Sigmoid colon (tissue), 7 donors: ENCODE measurements around the gene TCF7. TPM values are rescaled to one million over a fixed set of nuclear protein-coding genes. Genes with fewer than 3 reads are reported as not detected.
A peak's percentile ranks its signal among the peaks of the same experiment; 100 is the strongest.

Source experiments
- DNase-seq: peaks from one replicate; pipeline ENCODE4 v3.0.0-alpha.2; 2019
- H3K27ac ChIP-seq, 4 donors: fragments of 200-600 bp; sonication (generic); one replicate each; pipeline ENCODE4 v1.5.1; 2016 to 2019; ENCODE audit warnings: mild to moderate bottlenecking in 1 of 4
- H3K27me3 ChIP-seq, 3 donors: fragments of 200-600 bp; sonication (generic); one replicate each; pipeline ENCODE4 v1.5.1; 2019; ENCODE audit warnings: mild to moderate bottlenecking in 1 of 3
- H3K36me3 ChIP-seq, 4 donors: fragments of 200-600 bp; sonication (generic); one replicate each; pipeline ENCODE4 v1.5.1; 2016 to 2019
- H3K4me1 ChIP-seq, 4 donors: fragments of 200-600 bp; sonication (generic); one replicate each; pipeline ENCODE4 v1.5.1; 2017 to 2019
- H3K4me3 ChIP-seq, 4 donors: fragments of 200-600 bp; sonication (generic); one replicate each; pipeline ENCODE4 v1.5.1; 2017 to 2019; ENCODE audit warnings: mild to moderate bottlenecking in 2 of 4, moderate library complexity in 1 of 4
- H3K9me3 ChIP-seq, 4 donors: fragments of 200-600 bp in 3 of 4; sonication (generic) in 3 of 4; one replicate each; pipeline versions ENCODE4 v1.5.1 to v1.6.1; 2013 to 2019
- EP300 ChIP-seq, 4 donors: sonication (generic); formaldehyde crosslinking; IDR thresholded peaks; one replicate each; pipeline ENCODE4 v1.6.1; 2017; ENCODE audit warnings: antibody characterized with exemption in 4 of 4
- POLR2A ChIP-seq, 2 donors: fragments of 450-650 bp; IDR thresholded peaks; one replicate each; pipeline ENCODE4 v1.6.1; 2016; ENCODE audit warnings: antibody characterized with exemption in 2 of 2, mild to moderate bottlenecking in 2 of 2, moderate library complexity in 2 of 2
- POLR2AphosphoS5 ChIP-seq, 4 donors: sonication (generic); formaldehyde crosslinking; IDR thresholded peaks; one replicate each; pipeline ENCODE4 v1.6.1; 2017; ENCODE audit warnings: antibody characterized with exemption in 4 of 4
- WGBS, 2 donors: extraction: QIAGEN DNeasy Blood & Tissue Kit; methylation state at CpG; one replicate each; pipeline ENCODE4 v1.1.7; 2013; 5-methylcytosine and 5-hydroxymethylcytosine counted together
- intact Hi-C: fragments of 100-400 bp; cut with DNase I; formaldehyde crosslinking; loops from one replicate; pipeline ENCODE4 v1.15.1; 2023
- polyA plus RNA-seq, 3 donors: library from polyadenylated mRNA; stranded (reverse); fragments of 200-250 nt; gene quantifications; one replicate each; pipeline ENCODE4 v1.2.3, GENCODE V29; 2013
- total RNA-seq, 4 donors: library from RNA; depleted of rRNA; stranded (reverse); fragments of >200 nt; gene quantifications; one replicate each; pipeline ENCODE4 v1.1.0, GENCODE V29; 2016
- TF ChIP-seq, protein P1 (sequence below), 4 experiments: fragments of 450-650 bp in 3 of 4; fragments of 200-600 bp in 1 of 4; IDR thresholded peaks; one replicate each; pipeline ENCODE4 v1.5.1; 2016 to 2019; ENCODE audit warnings: antibody characterized with exemption in 4 of 4, mild to moderate bottlenecking in 3 of 4, moderate library complexity in 2 of 4
- donor health status: healthy with polysubstance abuse.
- donor health status: Bipolar disorder and iron deficiency.
- donor health status: healthy.

Gene TCF7
- total and polyA plus RNA-seq, 7 donors: 0.36 to 38.4 (median 1.5) TPM

DNA sequence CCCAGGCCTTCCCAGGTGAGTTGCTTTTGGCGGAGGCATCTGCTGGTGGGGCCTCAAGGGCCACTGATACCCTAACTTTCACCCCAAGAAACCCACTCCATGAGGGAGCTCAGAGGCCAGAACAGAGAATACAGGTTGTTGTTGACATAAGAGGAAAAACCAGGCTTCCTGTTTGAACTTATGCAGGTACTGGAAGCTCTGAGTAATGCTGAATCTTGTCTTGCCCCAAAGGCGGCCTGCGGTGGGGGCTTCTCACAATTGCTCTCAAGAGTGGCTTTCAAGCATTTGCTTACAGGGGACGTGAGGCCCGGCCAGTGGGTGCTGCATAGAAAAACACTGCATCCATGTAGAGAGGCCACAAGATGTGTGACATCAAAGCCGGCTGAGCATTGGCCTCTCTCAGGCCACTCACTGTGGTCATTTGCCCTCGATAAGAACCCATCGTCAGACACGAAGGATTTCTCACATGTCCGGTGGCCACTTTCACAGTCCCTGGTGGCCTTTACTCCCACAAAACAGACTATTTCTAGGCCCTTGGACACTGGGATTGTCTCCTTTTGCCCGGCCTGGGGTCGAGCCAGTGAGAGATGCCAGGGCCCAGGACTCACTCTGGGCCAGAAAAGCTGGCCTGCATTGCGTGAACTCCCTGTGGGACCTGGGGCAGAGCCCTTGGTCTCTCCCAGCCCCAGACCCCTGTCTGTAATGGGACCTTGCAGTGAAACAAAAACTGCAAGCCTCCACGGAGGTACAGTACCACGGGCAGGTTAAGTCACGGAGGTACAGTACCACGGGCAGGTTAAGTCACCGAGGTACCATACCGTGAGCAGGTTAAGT is 34.5 kb upstream of the TCF7 start:
- DNase-seq: peak; percentile 48
- Histone ChIP-seq H3K27me3 (no peaks in the 10 kb centered on the region), H3K4me3 (no peak overlapping the region), H3K27ac (no peak overlapping the region), H3K36me3 (no peaks in the 10 kb centered on the region), H3K9me3 (no peaks in the 10 kb centered on the region), H3K4me1 (no peaks in the 10 kb centered on the region)
- TF ChIP-seq POLR2AphosphoS5 (IDR thresholded peaks at IDR 0.05) (no peak), POLR2A (IDR thresholded peaks at IDR 0.05) (no peak), EP300 (IDR thresholded peaks at IDR 0.05) (no peak)
- TF ChIP-seq, protein P1, sequence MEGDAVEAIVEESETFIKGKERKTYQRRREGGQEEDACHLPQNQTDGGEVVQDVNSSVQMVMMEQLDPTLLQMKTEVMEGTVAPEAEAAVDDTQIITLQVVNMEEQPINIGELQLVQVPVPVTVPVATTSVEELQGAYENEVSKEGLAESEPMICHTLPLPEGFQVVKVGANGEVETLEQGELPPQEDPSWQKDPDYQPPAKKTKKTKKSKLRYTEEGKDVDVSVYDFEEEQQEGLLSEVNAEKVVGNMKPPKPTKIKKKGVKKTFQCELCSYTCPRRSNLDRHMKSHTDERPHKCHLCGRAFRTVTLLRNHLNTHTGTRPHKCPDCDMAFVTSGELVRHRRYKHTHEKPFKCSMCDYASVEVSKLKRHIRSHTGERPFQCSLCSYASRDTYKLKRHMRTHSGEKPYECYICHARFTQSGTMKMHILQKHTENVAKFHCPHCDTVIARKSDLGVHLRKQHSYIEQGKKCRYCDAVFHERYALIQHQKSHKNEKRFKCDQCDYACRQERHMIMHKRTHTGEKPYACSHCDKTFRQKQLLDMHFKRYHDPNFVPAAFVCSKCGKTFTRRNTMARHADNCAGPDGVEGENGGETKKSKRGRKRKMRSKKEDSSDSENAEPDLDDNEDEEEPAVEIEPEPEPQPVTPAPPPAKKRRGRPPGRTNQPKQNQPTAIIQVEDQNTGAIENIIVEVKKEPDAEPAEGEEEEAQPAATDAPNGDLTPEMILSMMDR (IDR thresholded peaks at IDR 0.05): no peak
- intact Hi-C loops: no loop called here
- 79 to 85% methylated on average over 19 of the region's 19 CpGs for WGBS, 2 donors

- no peak overlapping the region for H3K27ac ChIP-seq
- no peak for TF ChIP-seq POLR2A (IDR thresholded peaks at IDR 0.05)
- TF ChIP-seq EP300 (IDR thresholded peaks at IDR 0.05): no peak
- TF ChIP-seq POLR2AphosphoS5 (IDR thresholded peaks at IDR 0.05): no peak
- TF ChIP-seq, protein P1 (IDR thresholded peaks at IDR 0.05): no peak
- DNase-seq: no peak
- H3K9me3 ChIP-seq: no peaks in the 10 kb centered on the region
- 42 to 57% methylated on average over 2 of the region's 2 CpGs for WGBS, 2 donors
- H3K4me1 ChIP-seq: no peaks in the 10 kb centered on the region
- no peaks in the 10 kb centered on the region for H3K36me3 ChIP-seq
- intact Hi-C loops: no loop called here
- no peaks in the 10 kb centered on the region for H3K27me3 ChIP-seq
- no peak overlapping the region for H3K4me3 ChIP-seq
Observed at GRCh38 chr5:134082264-134082992, 32.1 kb upstream of the TCF7 start.

DNA sequence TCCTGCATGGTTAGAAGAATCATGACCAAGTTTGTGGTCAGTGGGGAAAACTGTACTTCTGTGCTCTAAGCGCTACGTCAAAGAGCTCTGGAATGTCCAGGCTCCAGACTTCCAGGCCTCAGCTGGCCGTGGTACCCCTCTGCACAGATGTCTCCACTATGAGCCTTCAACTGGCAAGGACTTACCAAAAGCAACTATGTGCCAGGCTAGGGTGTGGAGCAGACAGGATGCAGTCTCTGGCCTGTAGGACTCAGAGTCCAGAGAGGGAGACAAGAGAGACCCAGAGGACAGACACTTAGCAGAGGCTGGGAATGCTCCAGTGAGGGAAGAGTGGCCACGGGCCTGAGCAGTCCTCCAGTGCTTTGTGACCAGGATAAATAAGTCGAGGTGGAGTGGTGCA is 31.0 kb upstream of the TCF7 start:
- Histone ChIP-seq H3K9me3 (no peaks in the 10 kb centered on the region), H3K27ac (no peak overlapping the region), H3K36me3 (no peaks in the 10 kb centered on the region), H3K27me3 (no peaks in the 10 kb centered on the region), H3K4me1 (no peaks in the 10 kb centered on the region), H3K4me3 (no peak overlapping the region)
- TF ChIP-seq POLR2A (IDR thresholded peaks at IDR 0.05): no peak
- no peak for TF ChIP-seq EP300 (IDR thresholded peaks at IDR 0.05)
- no peak for TF ChIP-seq POLR2AphosphoS5 (IDR thresholded peaks at IDR 0.05)
- TF ChIP-seq, protein P1 (IDR thresholded peaks at IDR 0.05): no peak
- WGBS, 2 donors: 64 to 71% methylated on average over 5 of the region's 5 CpGs
- intact Hi-C loops: no loop called here
- peak; percentile 40 for DNase-seq

GRCh38 chr5:134084022-134084565 is 30.4 kb upstream of the TCF7 start:
- intact Hi-C loops: no loop called here
- no peaks in the 10 kb centered on the region for H3K36me3 ChIP-seq
- no peaks in the 10 kb centered on the region for H3K9me3 ChIP-seq
- no peaks in the 10 kb centered on the region for H3K27me3 ChIP-seq
- H3K27ac ChIP-seq: no peak overlapping the region
- no peak overlapping the region for H3K4me3 ChIP-seq
- 92% methylated on average over 5 of the region's 5 CpGs for WGBS, 2 donors
- peak; percentile 50 for DNase-seq
- TF ChIP-seq, protein P1 (IDR thresholded peaks at IDR 0.05): no peak
- TF ChIP-seq POLR2A (IDR thresholded peaks at IDR 0.05) (no peak), POLR2AphosphoS5 (IDR thresholded peaks at IDR 0.05) (no peak), EP300 (IDR thresholded peaks at IDR 0.05) (no peak)
- no peaks in the 10 kb centered on the region for H3K4me1 ChIP-seq
